Fibroblast of upper back skin (primary cell): ENCODE data around the gene ST6GALNAC3.
"Not testable (repeated sequence)": the region's sequence is repeated elsewhere in the genome, so short reads cannot be mapped to it uniquely, and the experiment has no call there.

Source experiments
- DNase-seq: peaks from one replicate; pipeline ENCODE4 v3.0.0-alpha.2; 2013

ST6GALNAC3 gene

GRCh38 chr1:76109901-76110560 is 35.5 kb downstream of the ST6GALNAC3 start:
- no peak for DNase-seq

GRCh38 chr1:76110666-76111065 is 36.1 kb downstream of the ST6GALNAC3 start:
- DNase-seq: peak; percentile 64

GRCh38 chr1:76112321-76112720 is 37.8 kb downstream of the ST6GALNAC3 start:
- DNase-seq: not testable (repeated sequence)

- no peak for DNase-seq
Observed at GRCh38 chr1:76113446-76113845, 38.9 kb downstream of the ST6GALNAC3 start.

- DNase-seq: peak; percentile 92
Observed at GRCh38 chr1:76115171-76115570, 40.6 kb downstream of the ST6GALNAC3 start.

GRCh38 chr1:76121850-76122249 is 47.3 kb downstream of the ST6GALNAC3 start:
- no peak for DNase-seq

- no peak for DNase-seq
Observed at GRCh38 chr1:76122271-76122670, 47.7 kb downstream of the ST6GALNAC3 start.

GRCh38 chr1:76123411-76124064 is 49.0 kb downstream of the ST6GALNAC3 start:
- DNase-seq: peak; percentile 23

GRCh38 chr1:76124196-76124595 is 49.6 kb downstream of the ST6GALNAC3 start:
- DNase-seq: peak; percentile 39

GRCh38 chr1:76125473-76126219 is 51.1 kb downstream of the ST6GALNAC3 start:
- DNase-seq: peak; percentile 26

GRCh38 chr1:76128096-76128495 is 53.5 kb downstream of the ST6GALNAC3 start:
- no peak for DNase-seq

- no peak for DNase-seq
Observed at GRCh38 chr1:76129731-76130130, 55.2 kb downstream of the ST6GALNAC3 start.

- DNase-seq: no peak
Observed at GRCh38 chr1:76130992-76131391, 56.4 kb downstream of the ST6GALNAC3 start.

- no peak for DNase-seq
Observed at GRCh38 chr1:76133977-76134376, 59.4 kb downstream of the ST6GALNAC3 start.

- no peak for DNase-seq
Observed at GRCh38 chr1:76135835-76136234, 61.3 kb downstream of the ST6GALNAC3 start.

- DNase-seq: no peak
Observed at GRCh38 chr1:76136894-76137293, 62.3 kb downstream of the ST6GALNAC3 start.

- no peak for DNase-seq
Observed at GRCh38 chr1:76137746-76138145, 63.2 kb downstream of the ST6GALNAC3 start.

GRCh38 chr1:76138217-76138616 is 63.7 kb downstream of the ST6GALNAC3 start:
- no peak for DNase-seq

- no peak for DNase-seq
Observed at GRCh38 chr1:76140227-76140626, 65.7 kb downstream of the ST6GALNAC3 start.

- no peak for DNase-seq
Observed at GRCh38 chr1:76141929-76142328, 67.4 kb downstream of the ST6GALNAC3 start.

GRCh38 chr1:76142771-76143540 is 68.4 kb downstream of the ST6GALNAC3 start:
- DNase-seq: peak; percentile 43

- no peak for DNase-seq
Observed at GRCh38 chr1:76144247-76144646, 69.7 kb downstream of the ST6GALNAC3 start.

GRCh38 chr1:76145332-76145731 is 70.8 kb downstream of the ST6GALNAC3 start:
- no peak for DNase-seq
